GM13977 (cell line): Measurements from ENCODE around the gene ALPL.
"Not testable (repeated sequence)": the region's sequence is repeated elsewhere in the genome, so short reads cannot be mapped to it uniquely, and the experiment has no call there.

Source experiments
- DNase-seq: peaks from one replicate; pipeline ENCODE4 v3.0.0; 2012; ENCODE audit warnings: low spot score
- in situ Hi-C: fragments of 300-500 bp; cut with MboI; formaldehyde crosslinking; loops from one replicate; pipeline ENCODE4 v1.12.0; 2022; ENCODE audit warnings: low sequenced_read_pairs, low pct_unique_long_range_greater_than_20kb, mixed read lengths, inconsistent platforms; ENCODE audit not compliant: unreplicated experiment
- TF ChIP-seq, protein P1 (sequence below): IDR thresholded peaks from 2 replicates; pipeline ENCODE4 v1.5.1; 2012; ENCODE audit warnings: mild to moderate bottlenecking, control low read depth; ENCODE audit not compliant: insufficient read depth; ENCODE audit errors: extremely low read depth, missing control alignments

Gene ALPL

DNA sequence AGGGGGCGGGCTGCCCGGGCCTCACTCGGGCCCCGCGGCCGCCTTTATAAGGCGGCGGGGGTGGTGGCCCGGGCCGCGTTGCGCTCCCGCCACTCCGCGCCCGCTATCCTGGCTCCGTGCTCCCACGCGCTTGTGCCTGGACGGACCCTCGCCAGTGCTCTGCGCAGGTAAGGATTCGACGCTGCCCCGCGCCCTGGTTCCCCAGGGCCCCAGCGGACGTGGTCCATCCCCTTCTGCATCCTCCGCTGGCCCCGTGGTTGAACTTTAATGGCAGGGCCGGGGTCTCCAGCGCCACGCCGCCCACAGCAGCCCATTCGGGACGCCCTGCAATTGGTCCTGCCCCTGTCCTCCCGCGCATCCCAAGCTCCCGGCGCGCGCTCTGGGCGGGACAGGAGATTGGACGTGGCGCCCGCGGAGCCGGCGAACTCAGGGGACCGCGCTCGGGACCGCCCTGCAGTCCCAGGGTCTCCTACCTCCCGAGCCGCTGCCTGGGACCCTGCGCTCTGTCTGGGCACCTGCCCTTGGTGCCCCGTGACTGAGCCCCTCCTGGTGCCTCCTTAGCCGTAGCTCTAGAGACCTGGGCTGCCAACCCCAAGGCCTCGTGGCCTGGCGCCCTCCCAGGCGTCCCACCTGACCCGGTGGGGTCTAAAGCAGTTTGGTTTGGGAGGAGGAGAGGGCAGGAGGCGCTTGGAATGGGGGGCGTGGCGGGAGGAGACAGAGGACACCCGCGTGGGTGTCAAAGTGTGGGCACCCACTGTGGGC, at the start of gene ALPL:
ALPL (plus strand) TSS at position 73 of the 762 bp plus-strand sequence. CDS start 44,659 bp downstream, outside the sequence.
- TF ChIP-seq, protein P1, sequence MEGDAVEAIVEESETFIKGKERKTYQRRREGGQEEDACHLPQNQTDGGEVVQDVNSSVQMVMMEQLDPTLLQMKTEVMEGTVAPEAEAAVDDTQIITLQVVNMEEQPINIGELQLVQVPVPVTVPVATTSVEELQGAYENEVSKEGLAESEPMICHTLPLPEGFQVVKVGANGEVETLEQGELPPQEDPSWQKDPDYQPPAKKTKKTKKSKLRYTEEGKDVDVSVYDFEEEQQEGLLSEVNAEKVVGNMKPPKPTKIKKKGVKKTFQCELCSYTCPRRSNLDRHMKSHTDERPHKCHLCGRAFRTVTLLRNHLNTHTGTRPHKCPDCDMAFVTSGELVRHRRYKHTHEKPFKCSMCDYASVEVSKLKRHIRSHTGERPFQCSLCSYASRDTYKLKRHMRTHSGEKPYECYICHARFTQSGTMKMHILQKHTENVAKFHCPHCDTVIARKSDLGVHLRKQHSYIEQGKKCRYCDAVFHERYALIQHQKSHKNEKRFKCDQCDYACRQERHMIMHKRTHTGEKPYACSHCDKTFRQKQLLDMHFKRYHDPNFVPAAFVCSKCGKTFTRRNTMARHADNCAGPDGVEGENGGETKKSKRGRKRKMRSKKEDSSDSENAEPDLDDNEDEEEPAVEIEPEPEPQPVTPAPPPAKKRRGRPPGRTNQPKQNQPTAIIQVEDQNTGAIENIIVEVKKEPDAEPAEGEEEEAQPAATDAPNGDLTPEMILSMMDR = no peak
- in situ Hi-C loops = no loop called here
- no peak for DNase-seq

- DNase-seq, in situ Hi-C loops: not testable (repeated sequence)
Observed at GRCh38 chr1:21465127-21465526, 44.1 kb upstream of the ALPL start.

- DNase-seq, in situ Hi-C loops: not testable (repeated sequence)
Observed at GRCh38 chr1:21467946-21468345, 41.3 kb upstream of the ALPL start.

DNA sequence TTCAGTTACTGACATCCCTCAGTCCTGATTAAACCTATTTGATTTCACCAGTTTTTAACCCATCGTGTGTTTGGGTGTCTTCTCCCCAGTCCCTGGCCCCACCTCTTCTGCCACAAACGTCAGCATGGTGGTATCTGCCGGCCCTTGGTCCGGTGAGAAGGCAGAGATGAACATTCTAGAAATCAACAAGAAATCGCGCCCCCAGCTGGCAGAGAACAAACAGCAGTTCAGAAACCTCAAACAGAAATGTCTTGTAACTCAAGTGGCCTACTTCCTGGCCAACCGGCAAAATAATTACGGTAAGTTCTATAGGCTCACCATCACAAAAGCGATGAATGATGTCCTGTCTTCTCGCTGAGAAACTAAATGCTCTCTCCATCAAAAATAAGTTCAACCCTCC, 40.6 kb upstream of the ALPL start:
- TF ChIP-seq, protein P1 = peak; percentile 48
- DNase-seq = peak; percentile 21
- in situ Hi-C loops = no loop called here

DNA sequence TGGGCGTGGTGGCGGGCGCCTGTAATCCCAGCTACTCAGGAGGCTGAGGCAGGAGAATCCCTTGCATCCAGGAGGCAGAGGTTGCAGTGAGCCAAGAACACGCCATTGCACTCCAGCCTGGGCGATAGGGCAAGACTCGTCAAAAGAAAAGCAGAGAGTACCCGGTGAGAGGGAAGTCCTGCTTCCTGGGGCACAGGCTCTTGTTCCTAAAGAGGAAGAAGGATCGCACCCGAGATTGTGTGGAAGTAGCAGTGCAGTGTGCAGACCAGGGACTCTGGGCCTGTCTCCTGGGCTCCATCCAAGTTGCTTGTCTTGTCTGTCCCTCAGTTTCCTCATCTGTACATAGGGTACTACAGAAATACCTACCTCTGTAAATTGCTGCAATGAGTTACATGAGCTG, 39.6 kb upstream of the ALPL start:
- in situ Hi-C loops = no loop called here
- TF ChIP-seq, protein P1 = no peak
- no peak for DNase-seq

GRCh38 chr1:21472861-21473260, 36.4 kb upstream of the ALPL start:
- TF ChIP-seq, protein P1 = no peak
- DNase-seq = no peak
- in situ Hi-C loops = no loop called here

GRCh38 chr1:21478356-21478755, 30.9 kb upstream of the ALPL start:
- in situ Hi-C loops = no loop called here
- TF ChIP-seq, protein P1 = no peak
- DNase-seq = no peak

GRCh38 chr1:21483881-21484280, 25.3 kb upstream of the ALPL start:
- in situ Hi-C loops, DNase-seq: not testable (repeated sequence)
